ENCODE measurements around the gene SDHAF2. TPM values are rescaled to one million over a fixed set of nuclear protein-coding genes. Genes with fewer than 3 reads are reported as not detected.
A peak's percentile ranks its signal among the peaks of the same experiment; 100 is the strongest.

The SDHAF2 gene
- total and polyA plus RNA-seq, 9 of the 15 experiments (the other 6 are each of a cell fraction or from before 2014, with no cell fraction given), result 21.2 to 144 (median 40.4) TPM

- no peak for TF ChIP-seq SP2 (IDR thresholded peaks at IDR 0.05; ENCODE audit: extremely low read depth, low read depth, low read length, poor library complexity, severe bottlenecking)
- peak; percentile 36; the same call in 1 of the 2 replicates for TF ChIP-seq REST (IDR thresholded peaks at IDR 0.05; ENCODE audit: borderline replicate concordance)
- no peak for TF ChIP-seq REST (CRISPR knock-in tag; IDR thresholded peaks at IDR 0.05; ENCODE audit: low read depth)
- TF ChIP-seq CEBPG (CRISPR knock-in tag; IDR thresholded peaks at IDR 0.05), result peak; percentile 68; the same call in 1 of the 2 replicates
- no peak for TF ChIP-seq CEBPG (tag; conservative IDR thresholded peaks at IDR 0.05 in 1 of 2, IDR thresholded peaks at IDR 0.05 in 1 of 2)
- no peak for TF ChIP-seq PHF21A (IDR thresholded peaks at IDR 0.05; ENCODE audit: borderline replicate concordance, low read depth)
- TF ChIP-seq TEAD4 (IDR thresholded peaks at IDR 0.05; ENCODE audit: low read length), result peak; percentile 52
- TF ChIP-seq TEAD4 (CRISPR knock-in tag; IDR thresholded peaks at IDR 0.05; ENCODE audit: borderline replicate concordance), result no peak
- peak; percentile 80 for TF ChIP-seq NFE2 (IDR thresholded peaks at IDR 0.05; ENCODE audit: low read depth)
- TF ChIP-seq, protein P1, sequence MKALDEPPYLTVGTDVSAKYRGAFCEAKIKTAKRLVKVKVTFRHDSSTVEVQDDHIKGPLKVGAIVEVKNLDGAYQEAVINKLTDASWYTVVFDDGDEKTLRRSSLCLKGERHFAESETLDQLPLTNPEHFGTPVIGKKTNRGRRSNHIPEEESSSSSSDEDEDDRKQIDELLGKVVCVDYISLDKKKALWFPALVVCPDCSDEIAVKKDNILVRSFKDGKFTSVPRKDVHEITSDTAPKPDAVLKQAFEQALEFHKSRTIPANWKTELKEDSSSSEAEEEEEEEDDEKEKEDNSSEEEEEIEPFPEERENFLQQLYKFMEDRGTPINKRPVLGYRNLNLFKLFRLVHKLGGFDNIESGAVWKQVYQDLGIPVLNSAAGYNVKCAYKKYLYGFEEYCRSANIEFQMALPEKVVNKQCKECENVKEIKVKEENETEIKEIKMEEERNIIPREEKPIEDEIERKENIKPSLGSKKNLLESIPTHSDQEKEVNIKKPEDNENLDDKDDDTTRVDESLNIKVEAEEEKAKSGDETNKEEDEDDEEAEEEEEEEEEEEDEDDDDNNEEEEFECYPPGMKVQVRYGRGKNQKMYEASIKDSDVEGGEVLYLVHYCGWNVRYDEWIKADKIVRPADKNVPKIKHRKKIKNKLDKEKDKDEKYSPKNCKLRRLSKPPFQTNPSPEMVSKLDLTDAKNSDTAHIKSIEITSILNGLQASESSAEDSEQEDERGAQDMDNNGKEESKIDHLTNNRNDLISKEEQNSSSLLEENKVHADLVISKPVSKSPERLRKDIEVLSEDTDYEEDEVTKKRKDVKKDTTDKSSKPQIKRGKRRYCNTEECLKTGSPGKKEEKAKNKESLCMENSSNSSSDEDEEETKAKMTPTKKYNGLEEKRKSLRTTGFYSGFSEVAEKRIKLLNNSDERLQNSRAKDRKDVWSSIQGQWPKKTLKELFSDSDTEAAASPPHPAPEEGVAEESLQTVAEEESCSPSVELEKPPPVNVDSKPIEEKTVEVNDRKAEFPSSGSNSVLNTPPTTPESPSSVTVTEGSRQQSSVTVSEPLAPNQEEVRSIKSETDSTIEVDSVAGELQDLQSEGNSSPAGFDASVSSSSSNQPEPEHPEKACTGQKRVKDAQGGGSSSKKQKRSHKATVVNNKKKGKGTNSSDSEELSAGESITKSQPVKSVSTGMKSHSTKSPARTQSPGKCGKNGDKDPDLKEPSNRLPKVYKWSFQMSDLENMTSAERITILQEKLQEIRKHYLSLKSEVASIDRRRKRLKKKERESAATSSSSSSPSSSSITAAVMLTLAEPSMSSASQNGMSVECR (CRISPR knock-in tag; IDR thresholded peaks at IDR 0.05), result no peak
- no peak for TF ChIP-seq ZKSCAN3 (CRISPR knock-in tag; IDR thresholded peaks at IDR 0.05)
- TF ChIP-seq MAX (CRISPR knock-in tag; IDR thresholded peaks at IDR 0.05), result peak; percentile 39; the same call in 1 of the 2 replicates
- TF ChIP-seq, protein P2, sequence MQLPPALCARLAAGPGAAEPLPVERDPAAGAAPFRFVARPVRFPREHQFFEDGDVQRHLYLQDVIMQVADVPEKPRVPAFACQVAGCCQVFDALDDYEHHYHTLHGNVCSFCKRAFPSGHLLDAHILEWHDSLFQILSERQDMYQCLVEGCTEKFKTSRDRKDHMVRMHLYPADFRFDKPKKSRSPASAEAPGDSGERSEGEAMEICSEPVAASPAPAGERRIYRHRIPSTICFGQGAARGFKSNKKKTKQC (CRISPR knock-in tag; IDR thresholded peaks at IDR 0.05), result no peak
- TF ChIP-seq ZNF197 (CRISPR knock-in tag; IDR thresholded peaks at IDR 0.05; ENCODE audit: low read depth), result no peak
- no peak for TF ChIP-seq CAMTA2 (CRISPR knock-in tag; conservative IDR thresholded peaks at IDR 0.05)
- no peak for TF ChIP-seq ZNF707 (CRISPR knock-in tag; conservative IDR thresholded peaks at IDR 0.05)
- no peak for TF ChIP-seq PHB (CRISPR knock-in tag; IDR thresholded peaks at IDR 0.05)
Measured at GRCh38 chr11:61446211-61446651, 16.3 kb downstream of the SDHAF2 start (continued).
